ENCODE measurements around the gene RNF180.

RNF180 gene

GRCh38 chr5:64165500-64166200 is at the start of gene RNF180:
TSS of gene RNF180 (plus strand) at chr5:64165843. CDS start at chr5:64200808, 34,965 bp downstream.
- DNase-seq (ENCODE audit: low read depth in 2 of 2): no peak

GRCh38 chr5:64125521-64125920 is 40.1 kb upstream of the RNF180 start:
- DNase-seq (ENCODE audit: low read depth in 2 of 2): no peak

GRCh38 chr5:64126202-64126741 is 39.4 kb upstream of the RNF180 start:
- no peak for DNase-seq (ENCODE audit: low read depth in 2 of 2)

GRCh38 chr5:64140018-64140417 is 25.6 kb upstream of the RNF180 start:
- no peak for DNase-seq (ENCODE audit: low read depth in 2 of 2)

GRCh38 chr5:64144425-64145215 is 21.0 kb upstream of the RNF180 start:
- no peak for DNase-seq (ENCODE audit: low read depth in 2 of 2)

GRCh38 chr5:64145216-64145895 is 20.3 kb upstream of the RNF180 start:
- no peak for DNase-seq (ENCODE audit: low read depth in 2 of 2)

GRCh38 chr5:64147379-64147778 is 18.3 kb upstream of the RNF180 start:
- no peak for DNase-seq (ENCODE audit: low read depth in 2 of 2)

GRCh38 chr5:64147849-64148441 is 17.7 kb upstream of the RNF180 start:
- DNase-seq (ENCODE audit: low read depth in 2 of 2): no peak

- DNase-seq (ENCODE audit: low read depth in 2 of 2): no peak
These were observed 16.4 kb upstream of the RNF180 start for GRCh38 chr5:64149268-64149667.

GRCh38 chr5:64149857-64150521 is 15.7 kb upstream of the RNF180 start:
- DNase-seq (ENCODE audit: low read depth in 2 of 2): no peak

GRCh38 chr5:64156261-64156660 is 9.4 kb upstream of the RNF180 start:
- DNase-seq (ENCODE audit: low read depth in 2 of 2): no peak

GRCh38 chr5:64158827-64159226 is 6.8 kb upstream of the RNF180 start:
- no peak for DNase-seq (ENCODE audit: low read depth in 2 of 2)

GRCh38 chr5:64160201-64160600 is 5.4 kb upstream of the RNF180 start:
- no peak for DNase-seq (ENCODE audit: low read depth in 2 of 2)

- no peak for DNase-seq (ENCODE audit: low read depth in 2 of 2)
These were observed 4.2 kb upstream of the RNF180 start for GRCh38 chr5:64161420-64161819.

GRCh38 chr5:64163135-64163534 is 2.5 kb upstream of the RNF180 start:
- no peak for DNase-seq (ENCODE audit: low read depth in 2 of 2)

- DNase-seq (ENCODE audit: low read depth in 2 of 2): no peak
These were observed 1.9 kb upstream of the RNF180 start for GRCh38 chr5:64163746-64164145.

GRCh38 chr5:64164166-64164565 is 1.5 kb upstream of the RNF180 start:
- DNase-seq (ENCODE audit: low read depth in 2 of 2): no peak

GRCh38 chr5:64165160-64165499 is 513 bp upstream of the RNF180 start:
- DNase-seq (ENCODE audit: low read depth in 2 of 2): no peak

- DNase-seq (ENCODE audit: low read depth in 2 of 2): no peak
These were observed 737 bp downstream of the RNF180 start for GRCh38 chr5:64166201-64166959.

GRCh38 chr5:64176301-64176700 is 10.7 kb downstream of the RNF180 start:
- no peak for DNase-seq (ENCODE audit: low read depth in 2 of 2)

All from stimulated activated CD4-positive, alpha-beta T cell treated with anti-CD3 and anti-CD28 coated beads, Interleukin-12 subunit alpha, Interleukin-12 subunit beta, amount 100 ng/mL, for 24 hours (primary cell).